ENCODE data around the gene MARCO.

Gene MARCO, protein sequence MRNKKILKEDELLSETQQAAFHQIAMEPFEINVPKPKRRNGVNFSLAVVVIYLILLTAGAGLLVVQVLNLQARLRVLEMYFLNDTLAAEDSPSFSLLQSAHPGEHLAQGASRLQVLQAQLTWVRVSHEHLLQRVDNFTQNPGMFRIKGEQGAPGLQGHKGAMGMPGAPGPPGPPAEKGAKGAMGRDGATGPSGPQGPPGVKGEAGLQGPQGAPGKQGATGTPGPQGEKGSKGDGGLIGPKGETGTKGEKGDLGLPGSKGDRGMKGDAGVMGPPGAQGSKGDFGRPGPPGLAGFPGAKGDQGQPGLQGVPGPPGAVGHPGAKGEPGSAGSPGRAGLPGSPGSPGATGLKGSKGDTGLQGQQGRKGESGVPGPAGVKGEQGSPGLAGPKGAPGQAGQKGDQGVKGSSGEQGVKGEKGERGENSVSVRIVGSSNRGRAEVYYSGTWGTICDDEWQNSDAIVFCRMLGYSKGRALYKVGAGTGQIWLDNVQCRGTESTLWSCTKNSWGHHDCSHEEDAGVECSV

DNA sequence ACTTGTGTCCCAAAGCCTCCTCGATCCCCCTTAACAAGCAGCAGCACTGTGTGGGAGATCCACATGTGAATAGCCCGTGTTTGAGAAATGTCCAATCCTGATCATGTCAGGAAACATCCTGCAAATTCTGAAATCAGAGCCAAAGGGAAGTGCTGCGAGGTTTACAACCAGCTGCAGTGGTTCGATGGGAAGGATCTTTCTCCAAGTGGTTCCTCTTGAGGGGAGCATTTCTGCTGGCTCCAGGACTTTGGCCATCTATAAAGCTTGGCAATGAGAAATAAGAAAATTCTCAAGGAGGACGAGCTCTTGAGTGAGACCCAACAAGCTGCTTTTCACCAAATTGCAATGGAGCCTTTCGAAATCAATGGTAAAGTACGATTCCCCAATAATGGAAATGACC is at the start of gene MARCO:
TSS of gene MARCO (plus strand) at position 164 of the 400 bp plus-strand sequence. CDS start at position 271, 107 bp downstream.
- in situ Hi-C loops (cut with MboI; ENCODE audit: low sequenced_read_pairs) = no loop called here

DNA sequence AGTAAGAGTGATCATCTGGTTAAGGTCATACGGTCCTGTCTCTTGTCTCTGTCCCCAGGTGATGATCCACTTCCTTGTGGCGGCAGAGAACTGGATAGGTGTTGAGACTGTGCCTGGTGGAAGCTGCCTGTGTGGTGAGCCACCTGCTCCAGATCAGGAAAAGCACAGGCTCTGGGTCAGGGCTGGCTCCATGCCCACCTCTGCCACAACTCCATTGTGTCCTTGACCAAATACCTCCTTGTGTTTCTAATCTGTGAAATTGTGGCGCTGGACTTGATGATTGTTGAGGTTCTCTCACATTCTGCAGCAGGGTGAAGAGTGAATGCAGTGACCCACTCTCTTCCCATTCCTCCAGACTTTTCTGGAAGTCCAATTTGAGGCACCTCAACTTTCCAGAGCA is 48.9 kb upstream of the MARCO start:
- in situ Hi-C loops (cut with MboI; ENCODE audit: low sequenced_read_pairs) = loop anchor here (25.0 kb wide), 1 partner anchor 244 kb away; no protein-coding TSS in a partner anchor

DNA sequence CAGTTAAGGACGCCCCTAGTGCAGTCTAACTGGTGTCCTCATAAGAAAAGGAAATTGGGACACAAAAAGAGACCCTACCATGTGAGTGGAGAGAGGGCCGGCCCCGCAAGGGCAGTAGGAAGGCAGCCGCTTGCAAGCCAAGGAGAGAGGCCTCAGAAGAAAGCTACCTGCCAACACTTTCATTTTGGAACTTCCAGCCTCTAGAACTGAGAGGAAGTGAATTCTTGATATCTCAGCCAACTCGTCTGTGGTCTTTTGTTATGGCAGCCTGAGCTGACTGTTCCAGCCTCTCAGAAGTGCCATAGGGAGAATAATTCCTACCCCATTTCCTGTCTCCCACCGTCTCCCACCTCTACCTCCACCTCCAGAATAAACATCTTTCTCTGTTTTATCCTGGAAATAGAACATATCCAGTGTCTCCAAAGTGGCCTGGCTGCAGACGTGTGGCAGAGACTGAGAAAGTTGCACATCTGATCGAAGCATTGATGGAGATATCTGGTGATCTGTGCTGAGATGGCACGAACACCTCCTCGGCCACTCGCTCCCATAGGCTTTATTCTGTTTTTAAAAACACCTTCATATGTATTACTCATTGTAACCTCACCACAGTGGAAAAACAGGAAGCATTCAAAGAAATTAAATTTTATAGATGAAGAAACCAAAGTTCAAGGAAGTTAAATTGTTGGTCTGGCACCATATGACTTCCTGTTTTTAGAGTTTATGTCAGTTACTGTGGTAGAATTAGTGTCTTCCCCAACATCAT is 39.5 kb upstream of the MARCO start:
- in situ Hi-C loops (cut with MboI; ENCODE audit: low sequenced_read_pairs) = no loop called here

DNA sequence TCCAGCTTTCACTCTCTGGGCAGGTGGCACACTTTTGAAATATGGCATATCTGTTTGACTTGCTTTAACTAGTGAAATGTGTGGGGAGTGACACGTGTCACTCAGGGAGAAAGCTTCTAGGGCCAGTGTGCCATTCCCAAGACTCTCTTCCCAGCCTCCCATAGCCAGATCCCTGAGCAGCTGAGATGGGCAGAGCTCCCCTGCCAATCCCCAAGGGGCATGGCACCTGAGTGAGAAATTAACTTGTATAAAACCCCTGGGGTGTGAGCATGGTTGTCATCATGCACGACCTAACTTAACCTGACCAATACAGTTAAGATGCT is 39.0 kb upstream of the MARCO start:
- in situ Hi-C loops (cut with MboI; ENCODE audit: low sequenced_read_pairs) = no loop called here

DNA sequence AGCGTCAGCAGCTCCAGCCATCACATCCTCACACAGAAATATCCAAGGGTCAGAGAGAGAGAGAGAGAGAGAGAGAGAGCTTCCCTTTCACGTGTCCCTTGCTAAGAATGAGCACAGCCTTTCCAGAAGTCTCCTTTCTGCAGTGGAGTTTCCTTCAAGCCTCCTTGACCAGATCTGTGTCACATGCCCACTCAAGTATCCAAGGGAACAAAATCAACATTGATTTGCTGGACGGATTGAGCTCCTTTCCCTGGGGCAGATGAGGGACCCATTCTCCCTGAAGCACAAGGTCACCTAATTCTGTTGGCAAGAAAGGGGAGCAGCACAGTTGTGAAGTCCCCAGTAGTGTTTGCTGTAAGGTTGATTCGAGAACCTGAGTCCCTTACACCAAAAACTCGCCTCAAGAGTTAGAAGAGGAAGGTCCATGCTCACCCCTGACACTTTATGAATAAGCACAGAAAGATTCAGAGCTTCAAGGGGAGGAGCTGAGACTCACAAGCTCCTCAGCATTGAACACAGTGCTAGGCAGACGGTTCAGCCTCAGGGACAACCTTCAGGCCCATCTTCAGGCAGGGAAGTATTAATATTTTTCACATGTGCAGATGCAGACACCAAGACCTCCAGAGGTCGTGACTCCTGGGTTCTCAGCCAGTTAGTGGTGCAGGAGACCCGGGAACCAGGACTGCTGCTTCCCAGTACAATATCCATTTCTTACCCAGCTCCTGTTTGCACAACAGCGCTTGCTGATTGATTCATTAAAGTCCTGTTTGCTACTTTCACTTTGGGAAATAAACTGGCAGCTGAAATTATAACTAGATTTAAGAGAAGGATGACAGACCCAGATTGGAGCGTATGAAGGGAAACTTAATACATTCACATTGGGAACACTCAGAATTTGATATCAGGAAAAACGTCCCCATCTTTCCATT is 38.2 kb upstream of the MARCO start:
- in situ Hi-C loops (cut with MboI; ENCODE audit: low sequenced_read_pairs) = no loop called here

DNA sequence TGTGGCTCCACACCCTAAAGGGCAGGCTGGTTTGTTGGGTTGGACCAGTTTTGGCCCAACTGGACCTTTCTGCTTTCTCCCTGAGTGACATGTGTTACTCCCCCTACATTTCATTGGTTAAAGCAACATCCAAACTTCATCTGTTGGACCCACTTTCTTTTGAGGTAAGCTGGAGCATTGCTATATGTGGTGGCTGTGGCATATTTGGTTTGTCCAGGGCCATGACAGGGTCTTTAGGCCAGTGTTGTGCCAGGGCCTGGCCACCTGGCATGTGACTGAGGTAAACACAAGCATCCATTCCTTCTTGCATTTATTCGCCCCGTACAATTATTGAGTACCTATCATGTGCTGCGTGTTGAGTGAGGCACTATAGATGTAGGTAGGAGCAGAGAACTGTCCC is 36.8 kb upstream of the MARCO start:
- in situ Hi-C loops (cut with MboI; ENCODE audit: low sequenced_read_pairs) = no loop called here

DNA sequence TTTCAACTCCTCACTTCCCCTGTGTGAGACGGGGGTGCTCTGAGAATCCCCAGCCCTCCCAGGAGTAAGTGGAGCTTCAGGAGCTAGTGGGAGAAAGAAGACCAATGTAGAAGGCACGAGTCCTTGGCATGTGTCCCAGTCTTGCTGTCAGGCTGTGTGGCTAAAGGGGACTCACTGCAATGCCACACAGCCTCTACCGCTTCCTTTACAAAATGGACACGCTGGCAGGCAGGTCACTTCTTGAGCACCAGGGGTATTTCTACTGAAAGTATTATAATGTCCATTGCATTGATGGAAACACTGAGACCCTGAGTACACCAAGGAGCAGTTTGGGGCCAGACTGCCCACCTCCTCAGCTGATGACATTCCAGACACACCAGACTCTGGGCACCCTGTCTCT is 35.8 kb upstream of the MARCO start:
- in situ Hi-C loops (cut with MboI; ENCODE audit: low sequenced_read_pairs) = no loop called here

DNA sequence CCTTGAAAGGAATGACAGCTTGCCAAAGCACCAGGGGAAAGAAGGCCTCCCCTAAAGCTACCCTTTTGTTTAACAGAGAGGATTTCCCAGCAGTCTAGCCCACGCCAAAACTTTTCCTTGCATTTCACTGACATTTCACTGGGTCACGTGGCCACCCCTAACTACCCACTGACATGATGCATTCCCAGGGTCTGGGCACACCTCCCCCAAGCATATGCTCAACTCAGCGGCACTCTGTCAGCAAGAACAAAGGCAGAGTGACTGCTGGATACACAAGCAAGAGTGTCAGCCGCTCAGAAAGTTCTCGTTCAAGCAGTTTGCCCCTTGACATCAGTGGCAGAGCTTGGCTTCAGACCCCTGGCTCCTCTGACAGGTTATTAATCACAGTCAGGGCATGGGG is 34.2 kb upstream of the MARCO start:
- in situ Hi-C loops (cut with MboI; ENCODE audit: low sequenced_read_pairs) = no loop called here

DNA sequence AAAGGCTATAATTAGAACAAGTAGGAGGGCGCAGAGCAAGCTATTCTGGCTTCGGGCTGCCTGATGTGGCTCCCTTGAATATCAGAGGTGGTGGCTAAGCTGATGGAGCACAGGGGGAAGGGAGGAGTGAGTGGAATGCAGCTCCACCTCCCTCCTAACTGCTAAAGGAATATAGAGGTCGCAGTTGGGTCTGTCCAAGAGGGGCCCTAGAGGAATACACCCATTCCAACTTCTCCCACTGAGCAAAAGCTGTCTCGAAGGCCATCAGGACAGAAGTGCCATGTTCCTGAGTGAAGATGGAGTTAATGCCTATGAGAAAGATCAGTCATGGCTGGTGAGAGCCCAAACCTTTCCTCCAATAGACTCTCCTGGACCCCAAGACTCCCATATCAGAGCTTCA is 32.8 kb upstream of the MARCO start:
- in situ Hi-C loops (cut with MboI; ENCODE audit: low sequenced_read_pairs) = no loop called here

DNA sequence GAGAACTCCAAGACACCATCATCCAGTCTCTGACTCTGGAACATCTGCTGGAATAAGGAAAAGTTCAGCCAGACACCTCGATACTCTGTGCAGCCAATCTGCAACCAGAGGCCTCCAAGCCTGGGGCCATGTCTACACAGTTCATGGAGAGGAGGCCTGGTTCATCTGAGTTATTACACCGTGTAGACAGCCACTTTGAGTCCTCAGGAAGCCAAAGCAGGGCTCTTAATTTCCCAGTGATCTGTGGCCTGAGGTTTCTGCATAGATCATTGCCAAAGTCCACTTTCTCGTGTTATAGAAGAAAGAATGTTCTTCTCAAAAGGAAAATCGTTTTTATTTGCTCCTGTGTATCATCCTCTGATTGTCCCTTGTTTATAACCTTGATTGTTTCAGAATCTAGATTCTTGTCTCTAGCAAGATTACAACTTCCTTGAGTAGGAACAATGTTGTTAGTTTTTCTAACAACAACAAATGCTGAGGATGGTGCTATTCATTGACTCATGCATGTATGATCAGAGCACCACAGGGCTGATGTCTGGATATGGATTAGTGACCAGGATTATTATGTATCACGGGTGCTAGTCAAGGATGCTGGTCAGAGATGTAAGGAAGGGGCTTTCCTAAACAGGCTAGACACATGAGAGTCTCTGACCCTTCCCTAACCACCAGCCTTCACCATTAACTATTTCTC is 30.7 kb upstream of the MARCO start:
- in situ Hi-C loops (cut with MboI; ENCODE audit: low sequenced_read_pairs) = no loop called here

DNA sequence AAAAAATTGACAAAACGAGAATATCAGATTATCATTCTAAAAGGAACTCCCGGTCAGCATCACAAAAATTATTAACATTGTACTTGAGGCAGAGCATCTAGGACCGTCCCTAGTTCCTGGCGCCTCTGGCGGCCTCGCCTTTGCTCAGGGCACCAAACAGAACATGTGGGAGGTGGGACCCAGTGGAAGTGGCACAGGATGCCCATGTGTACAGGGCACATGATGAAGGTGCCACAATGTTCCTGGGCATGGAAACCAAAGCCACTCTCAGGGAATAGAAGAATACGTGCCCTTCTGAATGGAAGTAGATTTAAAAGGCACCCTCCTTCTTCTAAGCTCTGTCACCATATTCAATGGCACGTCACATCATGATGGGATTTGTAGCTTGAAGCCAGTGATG is 30.1 kb upstream of the MARCO start:
- in situ Hi-C loops (cut with MboI; ENCODE audit: low sequenced_read_pairs) = no loop called here

DNA sequence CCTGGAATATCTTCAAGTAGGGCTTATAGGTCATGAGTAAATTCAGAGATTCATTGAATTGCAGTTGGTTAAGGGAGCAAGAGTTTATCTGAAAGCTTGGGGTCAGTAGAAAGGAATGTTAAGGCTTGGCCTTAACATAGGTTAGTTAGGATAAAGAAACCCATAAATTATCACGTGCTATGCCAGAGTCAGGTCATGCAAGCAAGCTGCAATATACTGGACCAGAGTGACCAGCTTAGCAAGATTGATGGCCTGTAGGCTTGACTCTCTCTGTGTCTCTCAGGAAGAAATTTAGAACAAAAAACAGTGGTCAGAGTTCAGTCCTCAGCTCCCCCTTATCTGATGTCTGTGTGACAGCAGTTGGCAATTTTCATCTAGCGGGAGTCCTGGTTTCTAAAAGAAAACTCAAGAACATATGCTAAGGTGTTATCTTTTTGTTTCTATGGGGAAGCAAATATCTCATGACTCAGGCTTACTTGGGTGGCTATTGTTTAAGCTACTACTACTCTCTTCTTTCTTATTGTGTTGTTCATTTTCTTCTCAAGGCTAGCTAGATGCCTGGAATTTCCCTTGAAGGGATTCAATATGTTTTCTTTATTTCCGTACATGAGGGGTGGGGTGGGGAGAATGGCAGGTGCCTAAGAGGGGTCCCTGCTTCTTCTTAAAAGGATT is 28.7 kb upstream of the MARCO start:
- in situ Hi-C loops (cut with MboI; ENCODE audit: low sequenced_read_pairs) = no loop called here

DNA sequence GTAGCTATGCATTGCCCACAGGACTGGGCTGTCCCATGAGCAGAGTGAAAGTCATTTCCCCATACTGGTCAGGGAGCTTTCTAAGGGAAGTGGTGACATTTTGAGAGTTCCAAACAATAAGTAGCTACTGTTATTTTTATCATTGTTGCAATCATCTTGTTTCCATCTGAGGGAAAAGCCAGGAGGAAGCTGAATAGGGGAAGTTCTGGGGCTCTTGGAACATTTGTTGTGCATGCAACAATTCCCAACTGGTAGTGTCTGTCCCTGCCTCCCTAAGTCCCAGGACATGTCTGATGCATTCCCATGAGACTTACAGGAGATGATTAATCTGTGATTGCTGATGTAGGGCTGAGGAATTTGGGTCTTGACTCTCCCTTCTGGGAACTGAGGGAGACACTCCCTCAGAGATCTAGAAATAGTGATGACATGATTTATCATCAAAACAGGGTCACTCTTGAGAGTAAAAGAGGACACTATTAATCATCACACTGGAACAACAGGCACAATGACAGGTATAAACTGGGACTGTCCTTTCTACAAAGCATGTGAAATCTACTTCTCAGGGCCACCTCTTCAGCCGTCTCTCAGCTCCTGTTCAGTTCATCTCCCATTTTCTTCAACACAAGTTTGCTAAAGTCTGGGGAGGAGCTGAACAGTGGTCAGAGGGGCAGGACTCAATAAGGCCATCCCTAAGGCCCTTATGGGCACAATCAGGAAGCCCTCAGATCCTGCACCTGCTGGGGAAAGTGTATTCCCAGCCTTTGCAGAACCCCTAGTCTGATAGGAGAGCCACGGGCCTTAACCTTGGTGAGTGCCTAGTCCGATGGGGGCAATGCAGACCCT is 28.0 kb upstream of the MARCO start:
- in situ Hi-C loops (cut with MboI; ENCODE audit: low sequenced_read_pairs) = no loop called here

DNA sequence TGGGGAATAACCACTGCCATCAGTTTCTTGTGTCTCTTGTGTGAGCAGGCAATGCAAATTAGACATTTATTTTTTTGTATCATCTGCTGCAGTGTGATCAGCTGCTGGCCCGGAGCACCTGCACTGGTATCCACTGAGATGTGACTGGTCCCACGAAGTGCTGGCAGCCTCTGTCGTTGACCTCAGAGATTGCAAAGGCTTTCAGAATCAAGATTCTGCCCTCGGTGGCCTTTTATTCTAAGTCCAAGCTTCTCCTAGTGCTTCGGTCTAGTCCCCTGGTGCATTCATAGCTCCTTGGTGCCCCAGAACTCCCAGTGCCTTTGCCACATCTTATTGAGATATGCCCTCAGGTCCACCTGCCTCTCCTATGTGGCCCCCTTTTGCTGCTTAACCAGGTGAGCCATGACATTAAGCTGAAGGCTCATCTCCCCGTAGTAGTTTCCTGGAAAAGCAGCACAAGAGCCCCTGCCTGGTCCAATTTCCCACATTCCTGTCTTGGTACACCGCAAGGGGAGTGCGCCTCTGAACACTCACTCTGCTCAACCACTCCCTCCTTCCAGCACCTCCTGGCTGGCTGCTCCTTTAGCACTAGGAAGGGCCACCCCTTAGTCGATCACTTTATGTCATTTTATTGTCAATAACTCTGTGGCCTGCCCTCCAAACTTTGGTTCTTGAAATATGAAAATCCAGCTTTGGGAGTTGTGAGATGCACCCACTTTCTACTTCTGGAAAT is 27.1 kb upstream of the MARCO start:
- in situ Hi-C loops (cut with MboI; ENCODE audit: low sequenced_read_pairs) = no loop called here

DNA sequence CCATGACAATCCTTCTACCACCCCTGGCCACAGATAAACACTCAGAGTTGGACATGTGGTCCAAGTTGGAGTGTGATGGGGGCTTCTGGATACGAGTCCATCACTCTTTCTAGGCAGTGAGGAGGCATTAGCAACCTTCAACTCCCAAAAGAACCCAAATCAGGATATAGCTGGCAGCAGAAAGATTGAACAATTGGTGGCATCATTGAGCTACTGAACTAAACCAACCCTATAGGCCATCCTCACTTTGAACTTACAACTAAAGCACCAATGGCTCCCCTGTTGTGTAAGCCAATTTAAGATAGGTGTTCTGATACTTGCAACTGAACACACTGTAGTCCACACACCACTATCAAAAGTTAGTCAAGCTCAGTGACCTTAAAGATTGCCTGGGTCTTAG is 24.0 kb upstream of the MARCO start:
- in situ Hi-C loops (cut with MboI; ENCODE audit: low sequenced_read_pairs) = no loop called here

DNA sequence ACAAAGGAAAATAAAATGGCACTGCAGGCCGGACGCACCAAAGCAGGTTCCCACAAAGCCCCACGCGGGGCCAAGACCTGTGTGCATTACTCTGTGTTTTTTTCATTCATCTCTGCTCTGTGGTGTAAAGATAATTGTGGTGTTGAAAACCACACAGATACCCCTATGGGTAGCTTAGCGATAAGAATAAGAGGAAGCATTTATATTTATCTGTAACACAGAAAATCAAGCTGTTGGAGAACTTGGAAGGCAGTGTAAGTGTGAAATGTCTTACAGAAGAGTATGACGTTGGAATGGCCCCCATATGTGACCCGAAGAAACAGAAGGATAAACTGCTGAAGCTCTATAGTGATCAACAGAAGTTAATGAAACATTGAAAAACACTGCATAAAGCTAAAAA is 20.3 kb upstream of the MARCO start:
- in situ Hi-C loops (cut with MboI; ENCODE audit: low sequenced_read_pairs) = no loop called here

DNA sequence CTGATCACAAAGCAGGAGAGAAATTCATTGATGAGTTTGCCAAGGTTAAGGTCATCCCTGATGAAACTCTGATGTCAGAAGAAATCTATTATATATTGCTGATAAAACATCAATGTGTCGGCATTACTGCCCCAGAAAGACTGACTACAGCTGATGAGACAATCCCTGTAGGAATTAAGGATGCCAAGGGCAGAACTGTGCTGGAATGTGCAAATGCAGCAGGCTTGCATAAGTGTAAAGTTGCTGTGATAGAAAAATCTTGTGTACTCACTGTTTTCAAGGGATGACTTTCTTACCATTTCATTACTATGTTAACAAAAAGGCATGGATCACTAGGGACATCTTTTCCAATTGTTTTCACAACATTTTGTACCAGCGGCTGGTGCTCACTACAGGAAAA is 19.7 kb upstream of the MARCO start:
- in situ Hi-C loops (cut with MboI; ENCODE audit: low sequenced_read_pairs) = no loop called here

DNA sequence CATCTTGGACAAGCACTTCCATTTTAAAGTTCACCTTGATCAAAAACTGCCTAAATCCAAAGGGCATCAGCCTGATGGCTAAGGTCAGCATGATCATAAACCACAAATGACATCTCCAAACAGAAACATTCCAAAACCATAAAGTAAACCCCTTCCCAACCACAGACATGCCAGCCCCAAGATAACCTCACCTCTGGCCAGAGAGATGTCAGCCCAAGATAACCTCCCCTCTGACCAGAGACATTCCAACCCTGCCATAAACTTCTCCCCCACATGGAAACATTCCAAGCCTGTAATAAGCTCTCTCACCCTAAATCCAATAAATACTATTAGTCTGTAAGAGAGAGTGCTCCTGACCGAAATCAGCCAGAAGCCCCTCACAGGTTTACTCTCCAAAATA is 18.6 kb upstream of the MARCO start:
- in situ Hi-C loops (cut with MboI; ENCODE audit: low sequenced_read_pairs) = no loop called here
